CD4-positive, alpha-beta T cell treated with Interferon alpha-2 for 1 hour (primary cell): ENCODE data around the gene NCR3LG1.

Source experiments
- DNase-seq, 2 donors: peaks; one replicate each; pipeline ENCODE4 v3.0.0-alpha.2; 2020 to 2022

Gene NCR3LG1

DNA sequence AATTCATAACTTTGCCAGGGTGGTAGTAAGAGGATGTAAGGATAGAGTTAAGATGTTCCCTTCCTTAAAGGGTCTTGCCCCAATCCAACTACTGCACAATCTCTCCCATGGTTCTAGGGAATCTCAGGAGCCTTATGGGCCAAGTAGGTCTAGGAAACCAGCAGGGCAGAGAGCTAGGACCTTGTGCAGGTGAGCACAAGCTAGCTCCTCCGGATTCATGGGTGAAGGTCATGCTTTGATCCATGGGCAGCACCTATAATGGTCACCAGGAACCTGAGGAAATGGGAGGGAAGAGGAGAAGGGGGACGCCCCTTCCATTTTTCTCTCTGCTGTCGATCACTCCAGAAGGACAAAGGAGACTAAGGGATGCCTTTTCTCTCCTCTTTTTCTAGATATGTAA, 20.0 kb downstream of the NCR3LG1 start:
- DNase-seq = no peak

DNA sequence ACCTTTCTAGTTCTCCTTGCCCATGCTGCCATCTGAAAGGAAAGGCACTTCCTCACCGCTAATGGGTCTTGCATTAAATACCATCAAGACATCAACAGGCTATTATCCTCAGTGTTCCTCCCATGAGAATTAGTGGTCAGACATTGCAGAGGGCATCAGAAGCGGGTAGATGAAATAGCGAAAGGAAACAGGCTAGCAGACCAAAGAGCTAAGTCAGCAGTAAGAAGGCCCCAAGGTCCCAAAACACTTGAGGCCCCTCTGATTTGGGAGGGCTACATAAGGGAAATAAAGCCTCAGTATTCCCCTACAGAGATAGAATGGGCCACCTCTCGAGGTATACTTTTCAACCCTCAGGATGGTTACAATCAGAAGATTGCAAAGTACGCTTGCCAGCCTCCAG, 23.9 kb downstream of the NCR3LG1 start:
- no peak for DNase-seq

DNA sequence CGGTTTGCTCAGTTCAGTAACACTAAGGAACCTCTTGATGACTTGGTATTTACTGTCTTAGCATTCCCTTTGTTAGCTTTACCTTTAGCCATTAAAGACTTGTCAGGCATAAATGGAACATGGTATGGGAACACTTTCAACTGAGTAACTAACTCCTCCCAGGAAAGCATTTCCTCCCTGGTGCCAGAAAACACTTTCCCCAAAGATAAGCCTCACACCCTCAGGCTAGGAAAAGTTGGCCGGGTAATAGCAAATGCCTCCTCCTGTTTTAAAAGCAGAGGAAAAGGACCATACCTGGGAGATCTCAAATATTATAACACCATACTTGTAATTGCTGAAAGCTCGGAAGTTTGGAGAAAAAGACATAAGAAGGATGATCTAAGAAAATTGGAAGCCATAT, 24.9 kb downstream of the NCR3LG1 start:
- DNase-seq = no peak

DNA sequence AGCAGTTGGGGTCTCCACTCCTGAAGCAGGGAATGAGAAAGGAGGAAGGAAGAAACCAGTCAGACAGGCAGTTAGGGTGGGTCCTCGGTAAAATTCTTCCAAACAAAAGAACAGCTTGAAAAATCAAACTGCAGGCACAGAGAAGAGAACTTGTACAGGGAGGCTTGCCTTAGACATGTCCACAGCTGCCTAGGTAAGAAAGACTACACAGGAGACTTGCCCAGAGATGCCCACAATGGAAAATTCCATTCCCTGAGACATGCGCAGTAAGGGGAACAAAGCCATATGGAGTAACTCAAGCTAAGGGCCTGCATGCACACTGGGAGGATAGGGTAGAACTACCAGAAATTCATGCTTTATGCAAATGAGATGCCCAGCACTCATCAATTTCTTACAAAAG, 27.1 kb downstream of the NCR3LG1 start:
- no peak for DNase-seq

DNA sequence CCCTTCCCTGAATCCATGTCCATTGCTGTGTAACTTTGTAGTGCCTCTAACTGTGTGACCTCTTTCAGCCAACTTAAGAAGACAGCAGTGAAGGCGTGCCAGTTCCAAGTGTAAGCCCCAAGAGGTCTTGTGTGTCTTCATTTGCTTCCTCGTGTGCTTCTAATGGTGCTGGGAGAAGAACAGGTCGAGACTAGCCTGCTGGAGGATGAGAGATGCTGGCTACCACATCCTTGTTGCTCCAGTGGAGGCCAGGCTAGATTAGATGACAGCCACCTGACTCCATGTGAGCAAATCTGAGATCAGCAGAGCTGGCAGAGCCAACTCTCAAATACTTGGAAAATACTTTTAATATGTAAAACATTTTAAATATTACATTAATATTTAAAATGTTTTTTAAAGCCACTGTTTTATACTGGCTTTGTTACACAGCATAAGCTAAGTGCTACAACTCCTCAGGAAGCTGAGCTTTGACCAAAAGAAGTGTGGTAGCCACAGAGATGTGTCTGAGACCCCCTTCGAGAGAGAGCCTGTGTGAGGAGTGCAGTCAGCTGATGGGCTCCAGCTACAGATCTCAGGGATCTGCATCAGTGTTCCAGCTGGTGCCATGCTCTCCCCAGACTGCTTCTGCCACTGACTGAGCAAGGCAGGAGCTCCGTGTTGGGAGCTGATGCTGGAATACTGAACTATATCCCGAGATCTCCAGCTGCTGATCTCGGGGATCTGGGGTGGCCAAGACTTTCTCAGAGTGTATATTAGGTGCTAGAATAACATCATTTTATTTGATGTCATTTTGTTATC, 28.0 kb downstream of the NCR3LG1 start:
- DNase-seq = no peak

DNA sequence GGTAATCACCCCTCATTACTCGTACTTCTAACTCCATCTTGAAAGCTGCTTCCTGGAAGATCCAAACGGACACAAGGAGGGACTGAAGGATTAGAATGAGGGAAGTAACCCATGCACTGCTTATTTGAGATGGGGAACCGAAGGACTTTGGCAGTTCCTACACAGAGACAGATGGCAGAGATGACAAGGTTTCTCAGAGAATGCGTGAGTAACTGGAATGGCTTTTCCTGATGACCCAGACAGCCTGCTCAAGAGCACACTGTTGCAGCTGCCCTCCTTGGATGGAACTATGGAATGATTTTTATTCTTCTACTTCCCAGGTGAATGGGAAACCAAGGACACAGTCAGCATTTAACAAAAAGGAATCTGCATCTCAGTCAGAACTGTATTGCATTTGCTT, 29.6 kb downstream of the NCR3LG1 start:
- DNase-seq = no peak

DNA sequence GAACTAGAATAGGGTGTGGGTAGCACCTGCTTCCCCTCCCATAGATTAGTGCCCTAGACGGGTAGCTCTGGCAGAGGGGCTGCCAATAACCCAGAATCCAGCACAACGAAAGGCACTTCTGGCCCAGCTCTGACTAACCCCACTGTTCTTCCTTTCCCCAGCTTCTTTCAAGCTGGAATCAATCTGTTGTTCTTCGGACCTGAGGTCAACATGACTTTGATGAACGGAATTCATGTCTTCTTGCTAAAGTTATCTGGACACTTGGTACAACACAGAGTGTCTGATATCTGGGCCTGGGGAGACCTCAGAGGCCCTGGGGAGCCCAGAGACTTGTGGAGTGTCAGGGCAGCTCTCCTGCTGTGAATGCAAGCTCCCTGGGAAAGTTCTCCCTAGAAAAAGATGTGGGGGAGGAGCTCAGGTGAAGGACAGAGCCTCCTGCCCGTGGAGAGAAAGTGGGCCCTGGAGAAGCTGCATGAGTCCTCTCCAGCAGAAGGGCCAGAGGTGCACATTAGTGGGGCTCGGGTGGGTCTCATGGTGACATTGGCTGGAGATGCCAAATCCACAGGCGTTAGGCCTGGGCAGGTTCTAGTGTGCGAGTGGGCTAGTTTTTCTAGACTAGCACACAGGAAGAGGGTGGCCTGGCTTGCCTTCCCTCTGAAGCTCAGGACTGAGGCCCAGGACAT, 30.6 kb downstream of the NCR3LG1 start:
- no peak for DNase-seq

DNA sequence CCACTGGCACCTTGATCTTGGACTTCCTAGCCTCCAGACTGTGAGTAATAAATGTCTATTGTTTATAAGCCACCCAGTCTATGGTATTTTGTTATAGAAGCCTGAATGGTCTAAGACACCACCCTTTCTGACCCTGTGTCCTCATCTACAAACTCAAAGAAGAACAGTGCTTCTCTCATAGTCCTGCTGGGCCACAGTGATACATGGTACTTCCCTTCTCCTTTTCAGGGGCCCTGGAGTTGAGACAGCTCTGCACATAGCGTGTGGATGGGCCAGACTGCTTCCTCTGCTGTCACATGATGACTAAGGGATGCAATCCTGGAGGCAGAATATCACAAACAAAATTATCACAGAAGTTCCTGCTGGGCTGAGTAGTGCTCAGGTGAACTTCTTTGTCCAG, 31.9 kb downstream of the NCR3LG1 start:
- DNase-seq = no peak

DNA sequence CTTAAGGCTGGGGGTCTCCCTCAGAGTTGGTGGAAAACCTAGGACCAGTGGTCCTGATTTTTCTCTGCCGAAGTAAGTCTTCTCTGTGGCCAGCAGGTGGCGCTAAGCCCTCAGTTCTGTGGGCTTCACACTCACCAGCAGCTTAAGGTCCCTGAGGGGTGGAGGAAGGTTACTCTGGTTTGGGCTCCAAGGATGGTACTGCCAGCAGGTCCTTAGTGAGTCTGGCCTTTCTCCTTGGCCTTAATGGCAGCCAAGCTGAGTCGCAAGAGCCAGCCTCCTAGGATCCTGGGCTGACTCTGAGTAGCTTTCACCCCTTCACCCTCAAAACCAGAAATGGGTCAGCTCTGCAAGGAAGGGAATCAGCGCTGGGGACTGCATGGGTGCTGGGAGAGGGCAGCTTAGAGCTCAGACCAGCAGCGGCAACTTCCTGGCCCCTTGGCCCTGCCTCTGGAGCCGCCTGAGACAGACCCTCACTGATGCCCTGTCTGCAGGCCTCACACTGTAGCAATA, 32.5 kb downstream of the NCR3LG1 start:
- DNase-seq = peak; percentile 72 to 79

DNA sequence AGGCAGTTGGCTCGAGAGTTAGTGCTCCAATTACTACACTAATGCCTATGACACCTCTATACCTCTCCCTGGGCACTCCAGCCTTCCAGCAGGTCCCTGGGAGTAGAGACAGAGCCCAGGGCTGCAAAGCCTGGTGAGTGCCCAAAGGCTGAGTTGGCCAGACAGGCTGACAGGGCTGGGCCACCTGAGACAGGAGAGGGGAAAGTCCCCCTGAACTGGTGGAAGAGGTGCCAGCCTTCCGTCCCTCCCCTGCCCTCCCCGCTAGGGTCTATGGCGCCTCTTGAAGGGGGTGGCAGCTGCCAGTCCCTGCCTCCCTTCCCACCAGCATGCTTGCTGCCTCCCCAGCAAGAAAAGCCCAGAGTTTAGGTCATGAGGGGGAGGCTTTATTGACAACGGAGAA, 33.9 kb downstream of the NCR3LG1 start:
- no peak for DNase-seq

DNA sequence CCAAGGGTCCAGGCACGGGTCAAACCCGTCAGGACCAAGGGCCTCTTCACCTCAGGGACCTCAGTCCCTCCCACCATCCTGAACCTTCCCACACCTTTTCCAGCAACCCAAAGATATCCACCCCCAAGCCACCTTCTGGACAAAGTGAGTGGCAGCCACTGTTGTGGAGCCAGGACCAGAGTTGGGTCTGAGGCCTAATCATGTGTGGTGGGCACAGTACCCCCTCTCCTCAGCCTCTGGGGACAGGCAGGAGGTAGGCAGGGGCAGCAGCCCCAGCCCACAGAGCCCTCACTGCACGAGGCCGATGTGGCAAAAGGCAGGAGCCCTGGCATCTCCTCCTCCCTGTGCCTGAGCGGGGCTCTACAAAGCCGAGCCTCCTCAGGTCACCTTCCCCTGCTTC, 34.3 kb downstream of the NCR3LG1 start:
- no peak for DNase-seq

DNA sequence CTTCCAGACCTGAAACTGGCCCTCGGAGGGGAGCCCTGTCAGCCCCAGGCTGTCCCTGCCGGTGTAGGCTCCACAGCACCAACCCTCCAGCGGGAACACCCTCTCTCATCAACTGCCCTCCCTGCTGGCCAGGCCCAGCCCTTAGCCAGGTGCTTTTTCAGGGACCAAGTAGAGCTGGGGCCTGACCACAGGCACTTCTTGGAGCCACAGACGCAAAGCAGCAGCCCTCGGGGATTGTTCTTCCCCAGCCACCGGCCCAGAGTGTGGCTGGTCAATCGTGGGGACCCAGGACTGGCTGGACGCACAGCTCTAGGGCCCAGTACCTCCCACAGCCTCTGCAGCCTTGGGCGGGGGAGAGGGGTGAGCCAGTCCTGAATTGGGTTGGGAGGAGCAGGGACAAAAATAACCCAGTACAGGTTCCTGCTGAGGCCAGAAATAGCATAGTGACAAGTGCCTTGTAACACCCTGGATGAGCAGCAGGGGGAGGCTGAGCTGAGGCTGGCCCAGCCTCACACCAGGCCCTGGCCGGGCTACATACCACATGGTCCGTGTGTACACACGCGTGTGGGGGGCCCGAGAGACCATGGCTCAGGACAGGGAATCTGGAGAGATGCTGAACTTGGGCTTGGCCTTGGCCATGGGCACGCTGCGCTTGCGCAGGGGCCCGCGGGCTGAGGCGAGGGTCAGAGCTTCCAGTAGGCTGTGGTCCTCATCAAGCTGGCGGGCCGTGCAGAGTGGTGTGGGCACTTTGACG, 34.9 kb downstream of the NCR3LG1 start:
- DNase-seq = peak in 1 of 2 donors; percentile 33

DNA sequence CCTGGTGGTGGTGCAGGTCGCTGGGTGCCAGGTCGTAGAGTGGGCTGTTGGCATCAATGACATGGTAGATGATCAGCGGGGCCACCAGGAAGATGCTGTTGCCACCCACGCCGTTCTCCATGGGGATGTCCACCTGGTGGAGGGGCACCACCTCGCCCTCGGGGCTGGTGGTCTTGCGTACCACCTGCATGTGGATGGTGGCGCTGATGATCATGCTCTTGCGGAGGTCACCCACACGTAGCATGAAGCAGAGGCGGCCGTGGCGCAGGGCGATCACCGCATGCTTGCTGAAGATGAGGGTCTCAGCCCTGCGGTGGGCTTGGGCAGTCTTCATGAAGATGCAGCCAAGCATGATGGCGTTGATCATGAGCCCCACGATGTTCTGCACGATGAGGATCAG, 35.7 kb downstream of the NCR3LG1 start:
- DNase-seq = no peak

DNA sequence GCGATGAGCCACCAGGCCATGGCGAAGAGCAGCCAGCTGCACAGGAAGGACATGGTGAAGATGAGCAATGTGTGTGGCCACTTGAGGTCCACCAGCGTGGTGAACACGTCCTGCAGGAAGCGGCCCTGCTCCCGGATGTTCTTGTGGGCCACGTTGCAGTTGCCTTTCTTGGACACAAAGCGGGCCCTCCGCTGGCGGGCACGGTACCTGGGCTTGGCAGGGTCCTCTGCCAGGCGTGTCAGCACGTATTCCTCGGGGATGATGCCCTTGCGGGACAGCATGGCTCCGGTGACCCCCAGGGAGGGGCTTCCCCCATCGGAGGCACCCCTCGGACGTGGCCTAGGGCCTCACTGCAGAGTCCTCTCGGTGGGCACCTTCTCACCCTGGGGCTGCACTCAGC, 36.2 kb downstream of the NCR3LG1 start:
- DNase-seq = no peak

DNA sequence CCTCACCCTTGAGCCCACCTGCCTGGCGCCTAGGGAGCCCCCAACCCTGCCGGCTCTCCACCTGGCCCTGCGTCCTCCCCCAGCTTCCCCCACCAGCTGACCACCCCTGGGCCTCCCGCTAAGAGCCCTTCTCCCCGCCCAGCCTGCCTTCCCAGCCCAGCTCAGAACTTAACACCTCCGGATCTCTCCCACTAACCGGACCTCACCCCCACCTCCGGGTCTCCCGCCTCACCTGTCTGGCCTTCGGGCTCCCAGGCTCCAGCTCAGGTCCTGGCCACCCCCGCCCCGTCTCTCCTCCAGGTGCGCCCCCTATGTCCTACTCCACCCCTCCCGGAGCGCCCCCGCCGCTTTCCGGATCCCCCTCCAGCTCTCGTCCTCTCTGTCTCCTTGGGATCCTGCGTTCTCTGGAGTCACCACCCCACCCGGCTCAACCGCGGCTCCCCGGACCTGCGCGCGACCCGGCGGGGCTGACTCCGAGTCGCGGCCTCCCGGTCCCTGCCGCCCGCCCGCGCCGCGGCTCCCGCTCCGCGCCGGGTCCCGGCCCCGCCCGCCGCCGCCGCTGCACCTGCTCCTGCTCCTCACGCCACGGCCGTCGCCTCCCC, 37.1 kb downstream of the NCR3LG1 start, which contains the start of gene KCNJ11:
KCNJ11 (minus strand) TSS at position 51 of the 602 bp plus-strand sequence. CDS start 568 bp downstream, outside the sequence.
- DNase-seq = no peak

DNA sequence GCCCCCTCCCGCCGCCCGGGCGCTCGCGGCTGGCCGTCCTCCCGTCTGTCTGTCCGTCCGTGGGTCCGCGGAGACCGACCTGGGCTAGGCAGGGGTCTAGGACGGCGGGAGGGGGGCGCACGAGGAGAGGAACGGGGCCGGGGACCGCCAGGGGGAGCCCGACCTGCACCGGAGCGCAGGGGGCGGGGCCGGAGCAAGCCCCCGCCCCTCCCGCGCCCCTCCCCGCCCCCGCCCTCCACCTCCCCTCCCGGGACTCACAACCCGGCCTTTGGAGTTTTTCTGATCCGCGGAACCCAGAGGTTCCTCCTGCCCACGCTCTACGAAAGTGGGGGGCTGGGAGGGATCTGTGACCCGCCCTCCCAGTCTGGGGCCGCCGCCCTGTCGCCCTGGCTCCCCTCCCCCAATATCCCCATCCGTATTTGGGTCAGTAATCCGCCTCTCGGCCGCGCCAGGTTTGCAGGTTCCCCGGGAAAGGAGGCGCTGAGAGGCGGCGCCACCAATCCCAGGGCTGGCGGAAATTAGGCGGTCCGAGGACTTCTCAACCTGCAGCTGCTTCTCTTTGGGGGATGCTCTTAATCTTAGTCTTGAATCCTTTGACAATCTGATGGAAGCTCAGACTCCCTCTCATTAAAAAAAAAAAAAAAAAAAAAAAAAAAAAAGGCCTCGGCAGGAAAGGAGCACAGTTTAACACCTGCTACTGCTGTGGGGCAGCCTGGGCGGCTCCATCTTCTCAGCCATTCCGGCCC, 37.8 kb downstream of the NCR3LG1 start:
- peak; percentile 73 to 83 for DNase-seq

DNA sequence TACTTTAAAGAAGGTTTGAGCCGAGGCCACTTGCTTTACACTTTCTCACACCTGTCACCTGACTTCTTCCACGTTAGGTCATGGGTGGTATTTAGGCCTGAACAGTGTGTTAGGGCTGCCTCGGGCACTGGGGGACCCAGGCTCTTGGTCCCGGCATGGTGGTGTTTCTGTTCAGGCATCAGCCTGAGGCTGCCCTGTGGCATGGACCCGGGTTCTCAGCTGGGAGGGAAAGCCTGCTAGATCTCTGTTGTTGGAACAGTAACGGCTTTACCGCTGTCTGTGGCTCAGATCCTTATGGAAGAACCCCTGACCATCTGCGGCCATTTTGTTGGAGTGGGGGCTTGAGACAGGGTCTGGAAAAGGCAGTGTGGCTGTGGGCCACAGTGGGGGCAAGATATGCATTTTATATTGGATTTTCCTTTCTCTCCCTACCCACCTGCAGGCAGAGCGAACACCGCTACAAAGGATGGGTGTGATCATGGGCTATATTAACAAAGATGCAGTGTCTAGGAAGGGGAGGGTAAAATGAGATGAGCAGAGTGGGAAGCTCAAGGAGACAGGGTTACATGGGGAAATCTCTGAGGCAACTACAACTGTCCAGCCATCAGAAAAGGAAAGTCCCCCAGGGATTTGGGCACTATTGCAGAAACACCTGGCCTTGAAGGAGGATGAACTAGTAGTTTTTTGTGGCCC, 38.5 kb downstream of the NCR3LG1 start:
- peak in 1 of 2 donors; percentile 10 for DNase-seq

DNA sequence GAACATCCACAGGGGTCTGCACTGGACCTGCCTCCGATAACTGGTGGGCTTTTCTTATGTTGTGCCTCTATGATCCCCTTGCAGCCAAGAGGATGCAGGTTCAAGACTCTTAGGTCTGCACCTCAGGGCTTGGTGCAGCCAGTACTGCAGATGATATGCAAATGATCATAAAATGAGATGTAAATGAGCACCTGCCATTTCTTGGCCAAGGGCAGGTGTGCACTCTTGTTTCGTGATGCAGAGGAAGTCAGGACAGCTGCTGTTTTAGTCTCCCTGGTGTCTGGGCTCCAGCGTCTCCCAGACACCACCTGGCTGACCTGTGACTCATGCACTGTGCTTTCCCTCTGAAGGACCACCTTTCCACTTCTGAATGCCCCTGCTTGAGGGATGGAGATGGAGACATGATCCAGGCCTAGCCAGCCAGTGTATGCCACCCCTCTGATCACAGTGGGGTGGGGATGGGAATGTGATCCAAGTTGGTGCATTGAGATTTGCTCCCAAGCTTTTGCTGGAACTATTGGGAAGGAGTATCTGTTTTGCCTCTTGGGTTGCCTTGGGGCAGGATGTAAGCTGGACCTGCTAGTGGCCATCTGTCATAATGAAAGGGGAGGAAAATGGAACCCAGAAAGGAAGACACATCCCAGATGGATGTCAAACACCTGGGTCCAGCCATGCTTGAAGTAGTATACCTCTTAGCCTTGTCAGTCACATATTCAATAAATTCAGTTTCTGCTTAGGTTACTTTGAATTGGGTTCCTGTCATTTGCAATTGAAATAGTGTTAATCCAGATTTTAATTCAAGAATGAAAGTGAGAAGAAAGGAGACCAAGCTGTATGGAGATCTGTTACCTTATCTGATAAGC, 40.1 kb downstream of the NCR3LG1 start:
- DNase-seq = no peak

DNA sequence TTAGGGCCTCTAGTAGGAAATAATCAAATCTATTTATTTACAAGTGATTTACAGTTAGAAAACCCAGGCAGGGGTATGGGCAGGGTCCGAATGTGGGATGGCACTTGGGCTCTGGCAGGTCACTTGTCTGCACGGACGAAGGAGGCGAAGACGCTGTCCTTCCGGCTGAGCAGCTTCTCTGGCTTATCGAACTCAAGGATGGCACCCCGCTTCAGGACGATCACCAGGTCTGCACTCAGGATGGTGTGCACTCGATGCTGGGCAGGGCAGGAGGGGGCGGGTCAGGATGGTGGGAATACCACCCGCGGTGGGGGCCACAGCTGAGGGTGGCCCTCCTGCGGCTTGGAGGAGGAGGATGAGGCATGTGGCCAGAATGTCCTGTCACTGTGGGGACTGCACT, 41.3 kb downstream of the NCR3LG1 start:
- DNase-seq = no peak

DNA sequence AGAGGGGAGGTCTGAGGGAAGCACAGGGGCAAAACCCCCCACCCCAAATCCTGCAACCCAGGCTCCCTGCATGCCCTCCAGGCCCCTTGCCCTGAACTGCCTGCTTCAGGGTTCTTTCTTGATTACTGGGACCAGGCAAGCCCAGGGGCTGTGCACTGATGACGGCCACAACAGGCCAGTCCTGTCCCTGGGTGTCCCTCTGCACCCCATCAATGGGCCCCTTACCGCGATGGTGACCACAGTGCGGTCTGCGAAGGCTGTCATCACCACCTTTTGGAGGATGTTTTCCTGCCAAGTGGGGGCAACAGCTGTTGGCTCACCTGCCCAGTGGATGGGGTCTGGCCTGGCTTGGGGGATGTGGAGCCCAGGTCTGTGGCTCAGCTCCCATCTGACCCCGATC, 41.9 kb downstream of the NCR3LG1 start:
- DNase-seq = no peak
